ENCODE measurements around the gene TMEM132C. TPM values are rescaled to one million over a fixed set of nuclear protein-coding genes. Genes with fewer than 3 reads are reported as not detected.

TMEM132C gene
- total and polyA plus RNA-seq, 2 of the 4 experiments (the other 2 are of a cell fraction): not detected

DNA sequence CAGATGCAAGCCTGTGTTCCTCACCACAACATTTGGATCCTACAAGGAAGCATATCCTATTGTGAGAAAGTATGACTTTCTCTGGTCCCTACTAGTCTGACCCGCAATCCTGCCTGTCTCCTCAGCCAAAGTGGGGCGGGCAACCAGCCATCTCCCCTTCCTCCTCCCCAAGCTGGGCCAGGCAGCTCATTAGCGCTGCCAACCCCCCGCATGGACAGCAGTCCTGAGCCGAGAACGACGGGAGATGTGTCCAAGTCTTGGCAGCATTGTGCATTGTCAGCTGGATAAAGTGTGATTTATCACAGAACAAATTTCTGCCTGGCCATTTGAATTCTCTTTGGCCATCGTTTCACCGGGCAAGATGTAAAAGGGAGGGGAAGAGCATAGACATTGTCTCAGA is 417.4 kb downstream of the TMEM132C start:
- WGBS, 2 experiments (ENCODE audit: extremely low coverage in 2 of 2, insufficient read length in 1 of 2): 20% methylated on average over 1 of the region's 9 CpGs; no CpG with 5 or more reads in 1 of the 2 experiments
- no peaks in the 10 kb centered on the region for H3K36me3 ChIP-seq (ENCODE audit: control insufficient read depth, insufficient read depth, low read length)
- H3K9ac ChIP-seq (ENCODE audit: low read depth, low read length): no peak overlapping the region
- no peak overlapping the region for H3K56ac ChIP-seq (ENCODE audit: extremely low read depth, insufficient read depth, low read length)
- H4K5ac ChIP-seq (ENCODE audit: low read depth, low read length): no peak overlapping the region
- H2AK9ac ChIP-seq (replicated peaks; ENCODE audit: low read depth, low read length, poor library complexity): no peak overlapping the region
- H4K20me1 ChIP-seq (ENCODE audit: insufficient read depth, low read length): no peaks in the 10 kb centered on the region
- H3K27me3 ChIP-seq (ENCODE audit: control insufficient read depth, insufficient read depth, low read length): no peaks in the 10 kb centered on the region
- no peak overlapping the region for H2BK120ac ChIP-seq (ENCODE audit: low read depth, low read length)
- no peak overlapping the region for H3K4me3 ChIP-seq (ENCODE audit: insufficient read depth, low read depth, low read length)
- no peak overlapping the region for H3K27ac ChIP-seq (ENCODE audit: insufficient read depth, low read length)
- H3K23ac ChIP-seq (ENCODE audit: low read depth, low read length): no peak overlapping the region
- no peak overlapping the region for H4K8ac ChIP-seq (ENCODE audit: low read depth in 2 of 2, low read length in 2 of 2)
- dilution Hi-C loops (cut with HindIII; ENCODE audit: low sequenced_read_pairs, unreplicated experiment) (no loop called here), in situ Hi-C loops (cut with MboI; ENCODE audit: low sequenced_read_pairs) (no loop called here), intact Hi-C loops (cut with micrococcal nuclease) (no loop called here)
- H3K9me1 ChIP-seq (ENCODE audit: insufficient read depth, low read length): no peaks in the 10 kb centered on the region
- no TSS peak for BruUV-seq (replicated peaks)
- TF ChIP-seq CHD1 (IDR thresholded peaks at IDR 0.05; ENCODE audit: low read depth, low read length): no peak
- TF ChIP-seq BHLHE40 (IDR thresholded peaks at IDR 0.05; ENCODE audit: low read depth, low read length): no peak
- TF ChIP-seq NFE2L2 (IDR thresholded peaks at IDR 0.05; ENCODE audit: low read depth, low read length): no peak
- no peak for TF ChIP-seq RCOR1 (IDR thresholded peaks at IDR 0.05; ENCODE audit: insufficient replicate concordance, low read length)
- TF ChIP-seq CEBPB (IDR thresholded peaks at IDR 0.05; ENCODE audit: low read depth, low read length): no peak
- no peak for TF ChIP-seq MAZ (IDR thresholded peaks at IDR 0.05; ENCODE audit: borderline replicate concordance, low read depth, low read length)
- TF ChIP-seq RFX5 (IDR thresholded peaks at IDR 0.05; ENCODE audit: low read depth, low read length): no peak
- no peak for TF ChIP-seq CTCF (conservative IDR thresholded peaks at IDR 0.05; ENCODE audit: low read depth, low read length)
- TF ChIP-seq SMC3 (IDR thresholded peaks at IDR 0.05; ENCODE audit: low read depth, low read length): no peak
- no peak for TF ChIP-seq MXI1 (IDR thresholded peaks at IDR 0.05; ENCODE audit: borderline replicate concordance, low read depth, low read length)
- TF ChIP-seq, protein P1, sequence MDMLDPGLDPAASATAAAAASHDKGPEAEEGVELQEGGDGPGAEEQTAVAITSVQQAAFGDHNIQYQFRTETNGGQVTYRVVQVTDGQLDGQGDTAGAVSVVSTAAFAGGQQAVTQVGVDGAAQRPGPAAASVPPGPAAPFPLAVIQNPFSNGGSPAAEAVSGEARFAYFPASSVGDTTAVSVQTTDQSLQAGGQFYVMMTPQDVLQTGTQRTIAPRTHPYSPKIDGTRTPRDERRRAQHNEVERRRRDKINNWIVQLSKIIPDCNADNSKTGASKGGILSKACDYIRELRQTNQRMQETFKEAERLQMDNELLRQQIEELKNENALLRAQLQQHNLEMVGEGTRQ (IDR thresholded peaks at IDR 0.05; ENCODE audit: low read depth, low read length): no peak
- no peak for TF ChIP-seq ELK1 (IDR thresholded peaks at IDR 0.05; ENCODE audit: borderline replicate concordance, low read depth, low read length)
- no peak for TF ChIP-seq MAFK (IDR thresholded peaks at IDR 0.05; ENCODE audit: low read depth, low read length)
- no peak for TF ChIP-seq RAD21 (IDR thresholded peaks at IDR 0.05; ENCODE audit: low read length)
- no peak for TF ChIP-seq POLR2A (IDR thresholded peaks at IDR 0.05; ENCODE audit: low read depth, low read length)
- TF ChIP-seq FOS (IDR thresholded peaks at IDR 0.05; ENCODE audit: low read depth, low read length): no peak
- no peak overlapping the region for H3K4me2 ChIP-seq (ENCODE audit: low read depth, low read length)
- no peak overlapping the region for H2BK5ac ChIP-seq (ENCODE audit: low read depth, low read length, poor library complexity, severe bottlenecking)
- H3K18ac ChIP-seq (ENCODE audit: low read depth, low read length): no peak overlapping the region
- no peak overlapping the region for H4K91ac ChIP-seq (ENCODE audit: insufficient read depth, low read depth, low read length)
- H3K9me3 ChIP-seq (ENCODE audit: control insufficient read depth, insufficient read depth, low read length): peaks cover 32% of the 10 kb centered on the region
- DNase-seq (no peak), ATAC-seq (ENCODE audit: low read depth) (no peak)
- H3K14ac ChIP-seq (replicated peaks; ENCODE audit: low read depth, low read length): no peak overlapping the region
- H3K4me1 ChIP-seq (ENCODE audit: control insufficient read depth, insufficient read depth, low read length): no peaks in the 10 kb centered on the region
- H3K79me1 ChIP-seq (ENCODE audit: low read depth in 1 of 2, low read length in 2 of 2): no peaks in the 10 kb centered on the region
- H2BK20ac ChIP-seq (ENCODE audit: low read depth, low read length): no peak overlapping the region
- H2AK5ac ChIP-seq (ENCODE audit: low read depth, low read length): no peak overlapping the region
- H2BK15ac ChIP-seq (ENCODE audit: low read depth, low read length): no peak overlapping the region
- ChIA-PET POLR2A (ENCODE audit: unreplicated experiment) (no interaction called here), CTCF (no interaction called here)
- no peak overlapping the region for H3K4ac ChIP-seq (ENCODE audit: low read depth, low read length)
- no peak overlapping the region for H2AFZ ChIP-seq (replicated peaks; ENCODE audit: low read length, poor library complexity)

All from IMR-90 (cell line).